Left lobe of liver (tissue), 2 donors: Measurements from ENCODE around the gene RGS10. TPM values are rescaled to one million over a fixed set of nuclear protein-coding genes. Genes with fewer than 3 reads are reported as not detected.
"Not testable (repeated sequence)": the region's sequence is repeated elsewhere in the genome, so short reads cannot be mapped to it uniquely, and the experiment has no call there.

ENCODE experiments used
- ATAC-seq: fragments of 200-7000 bp; cut with Tn5 transposase; one replicate; pipeline ENCODE4 v1.9.1; 2020; ENCODE audit warnings: mild to moderate bottlenecking, moderate library complexity
- DNase-seq: peaks from one replicate; pipeline ENCODE4 v3.0.0-alpha.2; 2020; ENCODE audit warnings: low spot score
- total RNA-seq: library from RNA; stranded (reverse); gene quantifications from one replicate; pipeline ENCODE4 v1.2.1, GENCODE V29; 2021
- donor health status: DM: no; HTN: no; CAD: no; lungs with moderate emphysema.
- donor health status: DM: no; HTN: yes; CAD: no.

The RGS10 gene
- total RNA-seq, 1 donor from 2014 or later: 1.3 TPM

DNA sequence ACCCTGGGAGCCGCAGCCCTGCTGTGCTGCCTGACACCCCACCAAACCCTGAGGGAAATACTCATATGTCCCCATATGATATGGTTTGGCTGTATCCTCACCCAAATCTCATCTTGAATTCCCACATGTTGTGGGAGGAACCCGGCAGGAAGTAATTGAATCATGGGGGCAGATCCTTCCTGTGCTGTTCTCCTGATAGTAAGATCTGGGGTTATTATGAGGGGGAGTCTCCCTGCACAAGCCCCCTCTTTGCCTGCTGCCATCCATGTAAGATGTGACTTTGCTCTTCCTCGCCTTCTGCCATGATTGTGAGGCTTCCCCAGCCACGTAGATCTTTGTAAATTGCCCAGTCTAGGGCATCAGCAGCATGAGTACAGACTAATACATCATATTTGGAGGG lies 68.7 kb downstream of the RGS10 start:
- DNase-seq (no peak), ATAC-seq (no peak)

DNA sequence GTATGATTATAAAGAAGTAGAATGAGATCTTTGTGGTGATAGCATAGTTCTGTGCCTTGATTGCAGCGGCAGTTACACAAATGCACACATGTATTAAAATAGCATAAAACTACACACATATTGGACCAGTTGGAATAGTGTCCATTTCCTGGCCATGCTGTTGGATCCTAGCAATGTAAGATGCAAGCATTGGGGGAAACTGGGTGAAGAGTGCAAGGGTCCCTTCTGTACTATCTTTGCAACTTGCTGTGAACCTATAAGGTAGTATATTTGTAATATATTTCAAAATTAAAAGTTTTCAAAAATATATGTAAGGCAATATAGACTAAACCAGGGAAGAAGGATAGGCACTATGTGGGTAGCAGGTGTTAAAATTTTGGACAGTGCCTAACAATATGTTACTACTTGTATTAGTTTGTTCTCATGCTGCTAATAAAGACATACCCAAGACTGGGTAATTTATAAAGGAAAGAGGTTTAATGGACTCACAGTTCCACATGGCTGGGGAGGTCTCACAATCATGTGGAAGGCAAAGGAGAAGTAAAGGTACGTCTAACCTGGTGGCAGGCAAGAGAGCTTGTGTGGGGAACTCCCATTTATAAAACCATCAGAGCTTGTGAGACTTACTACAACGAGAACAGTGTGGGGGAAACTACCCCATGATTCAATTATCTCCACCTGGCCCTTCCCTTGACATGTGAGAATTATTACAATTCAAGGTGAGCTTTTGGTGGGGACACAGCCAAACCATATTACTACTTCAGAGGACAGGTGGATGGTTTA lies 71.4 kb downstream of the RGS10 start:
- ATAC-seq: no peak
- DNase-seq: no peak

DNA sequence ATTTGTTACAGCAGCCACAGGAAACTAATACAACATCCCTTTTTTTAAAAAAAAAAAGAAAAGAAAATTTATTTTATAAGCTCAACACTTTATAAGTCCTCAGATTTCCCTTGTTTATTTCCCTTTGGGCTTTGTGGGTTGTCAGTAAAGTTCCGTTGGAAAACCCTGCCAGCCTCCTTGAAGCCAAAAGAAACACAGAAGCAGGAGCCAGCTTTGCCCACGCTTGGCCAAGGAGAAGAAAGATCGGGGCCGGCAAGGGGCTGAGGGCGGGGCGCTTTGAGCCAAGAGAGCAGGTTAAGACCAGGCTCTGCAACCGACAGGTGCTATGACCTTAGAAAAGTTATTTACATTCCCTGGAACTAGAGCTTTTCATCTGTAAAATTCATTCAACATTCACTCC lies 72.7 kb downstream of the RGS10 start:
- DNase-seq: no peak
- ATAC-seq: no peak

DNA sequence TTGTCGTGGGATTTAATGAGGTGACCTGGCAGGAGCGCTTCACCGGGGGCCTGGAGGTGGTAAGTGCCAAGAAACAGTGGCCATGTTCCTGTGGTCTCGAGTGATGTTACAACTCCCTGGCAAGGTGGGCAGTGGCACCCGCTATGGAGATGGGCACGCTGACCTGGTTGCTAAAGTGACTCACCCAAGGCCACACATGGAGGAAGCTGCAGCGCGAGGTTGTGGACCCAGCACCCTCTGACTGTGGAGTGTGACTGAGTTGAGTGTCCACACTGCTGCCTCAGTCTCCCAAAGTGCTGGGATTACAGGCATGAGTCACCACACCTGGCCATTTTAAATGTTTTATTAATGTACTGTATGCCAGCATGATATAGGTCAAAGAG lies 73.2 kb downstream of the RGS10 start:
- DNase-seq: no peak
- no peak for ATAC-seq

DNA sequence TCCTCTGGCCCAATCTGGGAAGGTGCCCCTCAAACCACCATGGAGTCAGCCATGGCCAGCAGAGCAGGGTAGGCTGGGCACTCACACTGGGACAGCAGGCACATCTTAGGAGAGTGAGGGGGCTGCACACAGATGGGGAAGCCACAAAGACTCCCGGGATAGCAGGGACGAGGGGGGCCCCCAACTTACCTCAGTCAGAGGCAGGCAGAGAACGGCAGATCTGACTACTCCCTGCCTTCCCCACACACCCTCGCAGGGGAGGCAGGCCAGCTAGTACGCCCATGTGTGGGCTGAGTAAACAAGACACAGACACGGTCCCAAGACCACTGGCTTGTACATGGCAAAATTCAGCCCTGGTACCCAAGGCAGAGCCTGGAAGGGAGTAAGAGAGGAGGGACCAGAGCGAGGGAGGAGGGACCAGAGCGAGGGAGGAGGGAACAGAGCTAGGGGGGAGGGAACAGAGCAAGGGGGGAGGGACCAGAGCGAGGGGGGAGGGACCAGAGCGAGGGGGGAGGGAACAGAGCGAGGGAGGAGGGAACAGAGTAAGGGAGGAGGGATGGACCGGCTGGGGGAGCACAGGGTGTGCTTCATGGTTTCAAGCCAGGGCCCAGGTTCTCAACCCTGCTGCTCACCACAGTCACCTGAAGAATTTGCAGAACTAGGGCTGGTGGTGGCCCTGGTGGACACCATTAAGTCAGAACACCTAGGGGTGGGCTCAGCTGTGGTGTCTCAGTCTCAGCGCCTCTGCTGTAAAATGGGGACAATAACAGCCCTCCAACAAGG lies 73.8 kb downstream of the RGS10 start:
- ATAC-seq (no peak), DNase-seq (no peak)

DNA sequence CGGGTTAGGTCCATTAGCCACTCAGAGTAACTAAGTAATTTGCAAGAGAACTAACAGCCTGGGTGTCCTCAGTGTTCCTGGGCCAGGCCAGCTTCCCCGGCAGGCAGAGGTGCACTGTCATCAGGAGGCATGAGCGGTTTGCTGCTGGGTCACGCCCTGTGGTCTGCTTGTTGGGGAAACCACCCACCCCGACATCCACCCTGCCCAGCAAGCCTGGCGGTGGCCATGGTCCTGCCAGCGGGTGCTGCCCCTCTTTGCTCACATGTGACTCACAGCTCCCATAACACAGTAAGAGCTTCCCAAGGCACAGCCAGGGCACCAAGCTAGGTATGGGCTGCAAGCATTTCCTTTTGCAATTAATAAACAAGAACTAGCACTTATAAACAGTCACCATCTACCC lies 75.9 kb downstream of the RGS10 start:
- no peak for ATAC-seq
- DNase-seq: no peak

DNA sequence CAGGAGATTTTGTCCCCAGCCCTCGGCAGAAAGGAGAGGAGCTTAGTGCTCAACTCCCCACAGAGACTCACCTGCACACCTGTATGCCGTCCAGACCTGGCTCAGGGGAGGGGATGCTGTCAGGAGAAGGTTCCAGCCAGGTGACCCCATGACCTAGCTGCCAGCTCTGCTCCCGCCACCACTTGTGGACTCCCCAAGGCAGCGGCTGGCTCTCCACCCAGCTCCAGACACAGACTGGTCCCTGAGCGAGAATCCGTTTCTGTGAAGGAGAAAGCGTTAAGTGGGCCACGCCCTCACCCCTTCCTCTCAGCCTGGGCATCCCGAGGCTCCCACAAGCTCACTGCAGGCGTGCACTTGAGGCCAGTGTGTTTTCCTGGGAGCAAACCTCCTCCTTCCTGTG lies 76.4 kb downstream of the RGS10 start:
- DNase-seq: no peak
- ATAC-seq: no peak

DNA sequence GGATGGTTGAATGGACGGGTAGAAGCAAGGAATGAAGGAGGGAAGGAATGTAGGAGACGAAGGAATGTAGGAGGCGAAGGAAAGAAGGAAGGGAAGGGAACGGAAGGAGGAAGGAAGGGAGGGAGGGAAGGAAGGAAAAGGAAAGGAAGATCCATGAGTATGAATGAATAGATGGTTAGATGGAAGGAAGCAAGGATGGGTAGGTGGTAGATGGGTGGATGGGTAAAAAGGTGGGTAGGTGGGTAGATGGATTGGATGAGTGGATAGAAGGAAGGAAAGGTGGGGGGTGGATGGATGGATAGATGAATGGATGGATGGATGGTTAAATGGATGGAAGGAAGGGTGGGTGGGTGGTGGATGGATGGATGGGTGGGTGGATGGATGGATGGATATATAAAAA lies 77.4 kb downstream of the RGS10 start:
- DNase-seq (no peak), ATAC-seq (no peak)

DNA sequence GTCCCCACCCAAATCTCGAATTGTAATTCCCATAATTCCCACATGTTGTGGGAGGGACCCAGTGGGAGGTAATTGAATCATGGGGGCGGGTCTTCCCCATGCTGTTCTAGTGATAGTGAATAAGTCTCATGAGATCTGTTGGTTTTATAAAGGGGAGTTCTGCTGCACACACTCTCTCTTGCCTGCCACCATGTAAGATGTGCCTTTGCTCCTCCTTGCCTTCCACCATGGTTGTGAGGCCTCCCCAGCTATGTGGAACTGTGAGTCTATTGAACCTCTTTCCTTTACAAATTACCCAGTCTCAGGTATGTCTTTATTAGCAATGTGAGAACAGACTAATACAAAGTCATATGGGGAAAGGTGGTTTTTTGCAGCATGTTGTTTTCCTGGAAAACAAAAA lies 79.3 kb downstream of the RGS10 start:
- ATAC-seq, DNase-seq: not testable (repeated sequence)

DNA sequence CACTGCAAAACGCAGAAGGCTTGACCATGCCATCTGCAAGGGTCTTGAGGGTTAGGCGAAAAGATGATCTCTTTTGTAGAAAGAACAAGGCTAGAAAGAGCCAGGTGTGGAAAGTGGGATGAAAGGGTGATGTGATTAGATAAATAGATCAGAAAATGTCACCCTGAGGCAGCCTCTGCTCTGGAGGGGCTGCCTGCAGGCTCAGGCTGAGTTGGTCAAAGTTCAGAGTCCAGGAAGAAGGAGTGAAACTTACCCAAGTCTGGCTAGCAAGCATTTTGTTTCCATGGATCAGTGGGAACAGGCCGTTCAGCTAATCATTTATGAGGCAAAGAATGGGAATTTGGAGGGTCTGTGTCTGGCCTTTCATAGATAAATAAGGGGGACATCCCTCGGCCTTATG lies 79.7 kb downstream of the RGS10 start:
- DNase-seq (no peak), ATAC-seq (no peak)

DNA sequence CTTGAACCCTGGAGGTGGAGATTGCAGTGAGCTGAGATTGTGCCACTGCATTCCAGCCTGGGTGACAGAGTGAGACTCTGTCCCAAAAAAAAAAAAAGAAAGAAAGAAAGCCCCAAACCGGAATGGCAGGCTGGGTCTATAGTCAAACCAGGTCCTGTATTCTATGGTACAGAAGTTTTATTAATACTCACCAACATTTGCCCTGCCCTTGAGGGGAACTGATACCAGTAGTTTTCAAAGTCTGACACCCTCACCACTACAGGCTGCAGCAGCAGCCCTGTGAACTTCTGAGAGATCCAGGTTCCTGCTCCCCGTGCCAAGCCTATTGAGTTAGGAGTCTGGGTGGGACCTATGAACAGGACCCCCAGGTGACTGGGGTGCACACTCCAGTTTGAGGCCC lies 80.6 kb downstream of the RGS10 start:
- ATAC-seq (no peak), DNase-seq (no peak)

DNA sequence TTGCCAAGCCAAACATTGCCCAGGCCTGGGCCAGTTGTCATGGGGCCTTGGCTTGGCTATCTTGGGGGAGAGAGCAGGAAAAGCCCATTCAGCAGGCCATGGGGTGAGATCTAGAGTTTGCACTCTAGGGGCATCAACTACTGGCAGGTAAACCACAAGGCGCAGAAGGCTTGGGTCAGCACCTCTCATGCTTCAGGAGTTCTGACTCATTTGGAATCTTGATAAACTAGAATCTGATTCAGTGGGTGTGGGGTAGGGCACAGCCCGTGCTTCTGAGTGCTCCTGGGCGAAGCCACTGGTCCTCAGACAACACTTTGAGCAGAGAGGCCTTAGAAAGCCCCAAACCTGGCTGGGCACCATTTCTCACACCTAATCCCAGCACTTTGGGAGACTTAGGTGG lies 81.1 kb downstream of the RGS10 start:
- no peak for ATAC-seq

DNA sequence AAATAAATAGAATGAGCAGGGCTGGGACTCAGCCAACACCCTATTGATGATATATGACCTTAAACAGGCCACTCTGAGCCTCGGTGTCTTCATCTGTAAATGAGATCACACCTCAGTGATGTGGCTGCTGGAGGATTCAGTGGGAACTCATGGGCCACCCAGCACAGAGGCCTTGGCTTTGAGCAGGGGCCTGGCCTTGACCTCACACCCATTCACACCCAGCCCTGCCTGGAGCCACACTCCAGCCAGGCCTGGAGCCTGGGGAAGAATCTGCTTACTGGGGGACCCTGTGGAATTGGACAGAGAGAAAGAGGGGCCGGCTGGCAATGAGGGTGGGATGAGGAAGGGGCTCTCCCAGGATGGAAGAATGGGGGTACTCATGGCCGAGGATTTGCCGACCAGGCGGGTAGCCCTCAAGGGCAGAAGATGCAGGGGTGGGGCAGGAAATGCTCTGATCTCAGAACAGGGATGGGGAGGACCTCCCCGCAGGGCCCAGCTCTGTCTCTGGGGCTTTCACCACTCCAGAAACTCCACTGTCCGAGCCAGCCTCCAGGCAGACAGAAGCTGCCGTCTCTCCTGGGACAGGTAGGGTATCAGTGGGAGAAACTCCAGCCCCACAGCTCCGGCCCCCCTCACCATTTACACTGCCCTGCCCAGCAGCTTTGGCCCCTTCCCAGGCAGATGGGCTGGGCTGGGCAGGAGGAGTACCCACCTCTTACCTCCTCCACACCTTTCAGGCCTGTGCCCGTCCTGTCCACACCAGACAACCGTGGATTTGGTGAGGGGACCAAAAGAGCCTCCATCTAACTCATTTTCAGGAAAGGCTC lies 81.9 kb downstream of the RGS10 start:
- ATAC-seq (no peak), DNase-seq (no peak)

More for the DNA sequence above, 81.1 kb downstream of the RGS10 start:
- DNase-seq: no peak

DNA sequence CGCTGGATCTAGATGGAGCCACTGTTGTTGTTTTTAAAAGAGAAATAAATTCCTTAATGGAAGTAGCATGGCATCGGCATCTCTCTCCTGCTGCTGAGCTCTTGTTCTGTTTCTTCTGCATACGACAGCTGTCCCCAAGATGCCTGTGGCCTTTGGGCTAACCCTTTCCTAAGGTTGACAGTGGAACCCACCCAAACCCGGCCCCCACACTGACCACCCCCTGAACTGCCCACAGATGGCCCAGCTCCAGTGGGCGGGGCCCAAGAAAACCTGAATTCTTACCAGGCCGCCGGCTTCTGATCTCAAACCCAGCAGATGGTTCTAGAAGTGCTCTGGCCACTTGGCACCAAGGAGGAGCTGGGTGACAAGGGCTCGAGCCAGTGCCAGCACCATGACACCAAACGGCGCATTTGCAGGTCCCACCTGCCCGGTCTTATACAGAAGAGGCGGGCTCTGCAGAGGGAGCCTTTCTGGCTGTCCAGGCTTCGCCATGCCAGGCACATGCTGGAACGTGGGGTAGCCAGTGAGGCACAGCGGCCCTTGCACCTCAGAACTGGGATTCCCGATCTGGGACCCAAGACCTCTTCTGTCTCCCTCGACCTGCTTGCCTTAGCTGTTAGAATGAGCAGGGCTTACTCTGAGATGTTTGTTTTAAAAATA lies 82.7 kb downstream of the RGS10 start:
- DNase-seq: no peak
- no peak for ATAC-seq

DNA sequence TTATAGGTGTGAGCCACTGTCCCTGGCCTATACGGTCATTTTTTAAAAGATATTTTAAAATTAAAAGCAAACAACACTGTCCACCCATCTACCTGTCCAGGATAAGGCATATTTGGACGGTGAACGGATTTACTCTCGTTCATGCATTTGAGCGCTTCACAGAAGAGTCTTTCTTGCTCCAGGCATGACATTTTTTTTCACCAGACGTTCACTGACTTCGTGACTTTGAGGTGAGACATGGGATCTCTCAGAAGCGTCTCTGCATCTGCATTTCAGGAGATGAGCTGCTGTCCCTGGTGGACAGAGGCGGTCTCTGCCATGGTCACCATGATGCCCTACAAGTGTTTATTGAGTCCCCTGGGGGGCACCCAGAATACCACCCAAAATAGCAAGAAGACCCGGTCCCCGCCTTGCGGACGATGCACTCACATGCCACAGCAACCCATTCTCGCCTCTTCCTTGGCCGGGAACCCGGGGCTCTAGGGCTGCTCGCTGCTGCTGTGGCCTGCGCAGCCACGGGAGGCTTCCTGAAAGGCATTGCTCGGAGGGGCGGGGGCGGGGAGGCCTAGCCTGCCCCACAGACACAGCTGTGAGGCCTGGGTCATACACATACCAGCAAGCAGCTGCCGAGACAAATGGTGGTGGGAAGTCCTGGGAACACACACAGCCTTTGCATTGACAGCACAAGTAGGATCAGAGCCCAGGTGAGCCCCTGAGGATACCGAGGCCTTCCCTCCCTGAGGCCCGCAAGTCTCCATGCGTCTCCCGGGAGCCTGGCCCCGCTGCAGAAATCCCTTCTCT lies 84.4 kb downstream of the RGS10 start:
- ATAC-seq: no peak
- DNase-seq: no peak

DNA sequence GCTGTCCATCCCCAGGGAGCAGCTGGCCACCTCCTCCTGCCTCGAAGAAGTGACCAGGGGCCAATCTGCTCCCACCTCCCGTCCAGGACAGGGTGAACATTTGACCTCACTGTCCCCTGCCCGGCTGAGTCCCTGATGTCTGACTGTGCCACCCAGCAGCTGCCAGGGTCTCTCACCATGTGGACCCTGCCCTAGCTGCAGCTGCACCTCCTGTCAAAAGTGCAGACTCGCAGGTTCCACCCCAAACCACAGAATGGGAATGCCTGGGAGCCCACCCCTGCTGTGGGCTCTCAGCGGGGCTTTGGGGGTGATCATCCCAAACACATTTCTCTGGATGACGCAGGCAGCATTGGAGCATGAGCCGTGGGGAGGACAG lies 86.1 kb downstream of the RGS10 start:
- ATAC-seq (no peak), DNase-seq (no peak)

DNA sequence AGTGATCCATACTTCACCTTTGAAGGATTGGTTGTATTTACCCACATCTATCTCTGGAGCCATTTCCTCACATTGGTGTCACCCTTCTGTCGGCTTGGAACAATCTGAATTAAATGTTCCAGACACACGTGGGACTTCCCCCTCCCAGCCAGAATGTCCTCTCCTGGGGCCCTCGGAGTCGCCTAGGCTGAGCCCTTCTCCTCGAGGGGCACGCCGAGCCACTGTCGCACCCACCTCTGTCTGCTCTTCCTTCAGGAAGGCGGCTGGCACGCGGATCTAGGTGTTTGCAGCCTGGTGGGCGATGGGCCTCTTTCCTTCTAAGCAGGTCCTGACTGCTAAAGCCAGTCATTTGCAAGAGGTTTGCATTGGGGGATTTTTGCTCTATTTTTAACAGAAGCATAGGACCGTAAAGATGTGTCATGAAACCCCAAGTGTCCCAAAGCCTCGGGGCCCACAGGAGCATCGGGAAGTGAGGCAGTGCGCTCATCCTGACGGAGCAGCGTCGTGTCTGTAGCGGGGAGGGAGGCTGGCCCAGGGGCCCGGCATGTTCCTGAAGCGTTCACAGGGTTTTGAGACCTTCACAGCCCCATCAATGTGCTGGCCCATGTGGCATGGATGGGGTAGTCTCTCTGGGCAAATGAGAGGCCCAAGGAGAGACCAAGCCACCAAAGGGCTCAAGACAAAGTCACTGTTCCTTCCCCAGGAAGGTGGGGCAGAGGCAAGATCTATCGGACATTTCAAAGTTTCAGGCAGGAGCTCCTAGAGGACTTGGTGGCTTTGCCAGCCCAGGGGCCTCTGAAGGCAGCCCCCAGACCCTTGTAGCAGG lies 86.7 kb downstream of the RGS10 start:
- no peak for ATAC-seq
- no peak for DNase-seq

DNA sequence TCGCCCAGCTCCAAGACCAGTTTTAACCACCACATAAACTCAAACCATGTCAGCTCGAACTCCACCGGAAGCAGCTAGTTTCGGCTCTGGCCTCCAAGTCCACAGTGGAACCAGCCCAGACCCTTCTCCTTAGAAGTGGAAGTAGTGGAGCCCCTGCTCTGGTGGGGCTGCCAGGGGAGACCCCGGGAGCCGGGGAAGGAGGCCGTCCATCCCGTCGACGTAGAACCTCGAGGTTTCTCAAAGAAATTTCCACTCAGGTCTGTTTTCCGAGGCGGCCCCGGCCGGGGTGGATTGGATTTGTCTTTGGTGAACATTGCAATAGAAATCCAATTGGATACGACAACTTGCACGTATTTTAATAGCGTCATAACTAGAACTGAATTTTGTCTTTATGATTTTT lies 87.5 kb downstream of the RGS10 start:
- ATAC-seq: no peak
- DNase-seq: no peak

DNA sequence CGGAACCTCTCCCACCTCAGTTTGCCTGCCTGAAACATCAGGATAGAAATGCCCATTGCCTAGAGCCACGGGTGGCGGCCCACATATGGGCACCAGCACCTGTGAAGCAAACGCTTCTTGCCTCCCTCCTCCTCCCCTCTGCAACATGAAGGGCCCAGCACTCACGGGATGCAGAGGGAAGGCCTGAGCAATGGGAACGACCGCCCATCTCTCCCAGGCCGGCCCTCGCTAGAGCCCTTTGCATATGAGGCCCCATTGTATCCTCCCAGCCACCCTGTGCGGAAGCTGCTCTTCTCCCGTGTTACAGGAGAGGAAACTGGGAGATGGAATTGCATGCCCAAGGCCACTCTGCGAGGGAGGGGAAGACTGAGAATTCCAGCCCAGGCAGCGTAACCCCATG lies 88.2 kb downstream of the RGS10 start:
- no peak for ATAC-seq
- DNase-seq: no peak
